SK-N-SH (cell line): ENCODE measurements around the gene RABGAP1L. TPM values are rescaled to one million over a fixed set of nuclear protein-coding genes. Genes with fewer than 3 reads are reported as not detected.

ENCODE experiments used
- CTCF ChIA-PET: fragments of 300-600, 350-600 bp; formaldehyde crosslinking; extraction: SDS; loops from one replicate; lab custom pipeline; 2021; lab: Yijun Ruan, JAX
- POLR2A ChIA-PET: fragments of 350-600 bp; sonication (Branson Sonifier 250); formaldehyde crosslinking; extraction: SDS; loops from one replicate; lab custom pipeline; 2020; ENCODE audit warnings: antibody characterized with exemption, inconsistent platforms; lab: Yijun Ruan, JAX
- DNase-seq: peaks from one replicate; pipeline ENCODE4 v3.0.0; 2012
- H2AFZ ChIP-seq: fragments of 200-600 bp; sonication (generic); 2 replicates; pipeline ENCODE4 v1.8.1; 2016; ENCODE audit warnings: antibody characterized with exemption, mild to moderate bottlenecking, low read depth
- H3F3A ChIP-seq: fragments of 200-600 bp; sonication (generic); replicated peaks from 2 replicates; pipeline ENCODE3; 2016; ENCODE audit warnings: antibody characterized with exemption, mild to moderate bottlenecking; ENCODE audit not compliant: insufficient read depth
- H3K27ac ChIP-seq, 2 experiments: fragments of 200-500 bp in 1 of 2; fragments of 200-600 bp in 1 of 2; sonication (Bioruptor generic) in 1 of 2; sonication (generic), shearing (Covaris generic) in 1 of 2; 2 replicates each; pipeline versions ENCODE4 v1.5.1 to v1.6.1; 2014 to 2016; ENCODE audit warnings: low read depth in 2 of 2, inconsistent platforms in 1 of 2, low read length in 1 of 2, mild to moderate bottlenecking in 1 of 2, mixed read lengths in 1 of 2
- H3K27me3 ChIP-seq: fragments of 200-600 bp; sonication (generic), shearing (Covaris generic); 2 replicates; pipeline ENCODE4 v1.6.1; 2016; ENCODE audit warnings: mixed run types; ENCODE audit not compliant: insufficient read depth
- H3K36me3 ChIP-seq, 2 experiments: fragments of 200-500 bp in 1 of 2; fragments of 200-600 bp in 1 of 2; sonication (Bioruptor generic) in 1 of 2; sonication (generic) in 1 of 2; replicated peaks in 1 of 2; 2 replicates each; pipeline versions ENCODE3 to v1.5.1; 2014 to 2016; ENCODE audit warnings: low read length in 1 of 2, mild to moderate bottlenecking in 1 of 2; ENCODE audit not compliant: insufficient read depth in 2 of 2, control insufficient read depth in 1 of 2
- H3K4me1 ChIP-seq, 2 experiments: fragments of 200-500 bp in 1 of 2; fragments of 200-600 bp in 1 of 2; sonication (Bioruptor generic) in 1 of 2; sonication (generic), shearing (Covaris generic) in 1 of 2; 2 replicates each; pipeline versions ENCODE4 v1.5.1 to v1.6.1; 2014 to 2016; ENCODE audit warnings: low read depth in 1 of 2, low read length in 1 of 2, mixed run types in 1 of 2; ENCODE audit not compliant: insufficient read depth in 2 of 2, control insufficient read depth in 1 of 2
- H3K4me2 ChIP-seq: fragments of 200-600 bp; sonication (generic), shearing (Covaris generic); 2 replicates; pipeline ENCODE4 v1.6.1; 2017; ENCODE audit warnings: mixed run types
- H3K4me3 ChIP-seq, 2 experiments: fragments of 200-500 bp in 1 of 2; fragments of 200-600 bp in 1 of 2; sonication (Bioruptor generic) in 1 of 2; sonication (generic), shearing (Covaris generic) in 1 of 2; 2 replicates each; pipeline versions ENCODE4 v1.5.1 to v1.8.1; 2014 to 2016; ENCODE audit warnings: low read depth in 2 of 2, inconsistent platforms in 1 of 2, low read length in 1 of 2, mild to moderate bottlenecking in 1 of 2, mixed read lengths in 1 of 2, moderate library complexity in 1 of 2
- H3K79me2 ChIP-seq: fragments of 200-600 bp; sonication (generic); 2 replicates; pipeline ENCODE4 v1.8.1; 2017; ENCODE audit warnings: mild to moderate bottlenecking; ENCODE audit not compliant: insufficient read depth
- H3K9ac ChIP-seq: fragments of 200-600 bp; sonication (generic); 2 replicates; pipeline ENCODE4 v1.6.1; 2017; ENCODE audit warnings: mixed run types
- H3K9me2 ChIP-seq: fragments of 200-600 bp; sonication (generic); 2 replicates; pipeline ENCODE4 v1.6.1; 2017; ENCODE audit warnings: mixed run types
- H3K9me3 ChIP-seq: fragments of 200-600 bp; sonication (generic); 2 replicates; pipeline ENCODE4 v1.6.1; 2017; ENCODE audit warnings: mixed run types, mild to moderate bottlenecking, moderate library complexity
- H4K20me1 ChIP-seq: fragments of 200-600 bp; sonication (generic); 2 replicates; pipeline ENCODE4 v1.6.1; 2017; ENCODE audit warnings: mild to moderate bottlenecking, mixed run types; ENCODE audit not compliant: insufficient read depth
- ELF1 ChIP-seq: IDR thresholded peaks from 2 replicates; pipeline ENCODE4 v1.4.0; 2012
- EZH2phosphoT487 ChIP-seq: fragments of 200-600 bp; sonication (generic); IDR thresholded peaks from 2 replicates; pipeline ENCODE4 v1.6.1; 2017; ENCODE audit warnings: low read depth, mixed run types, mild to moderate bottlenecking, antibody characterized with exemption, moderate library complexity, borderline replicate concordance
- FOSL2 ChIP-seq: IDR thresholded peaks from 2 replicates; pipeline ENCODE4 v1.4.0; 2012; ENCODE audit warnings: low read depth, mild to moderate bottlenecking, moderate library complexity, borderline replicate concordance
- GABPA ChIP-seq: IDR thresholded peaks from 2 replicates; pipeline ENCODE4 v1.4.0; 2012; ENCODE audit warnings: low read depth, mild to moderate bottlenecking
- GATA2 ChIP-seq: sonication (generic); formaldehyde crosslinking; IDR thresholded peaks from 2 replicates; pipeline ENCODE4 v1.5.0; 2020; ENCODE audit warnings: mild to moderate bottlenecking, missing genetic modification reagents
- IRF3 ChIP-seq: fragments of 150-350 bp; IDR thresholded peaks from 2 replicates; pipeline ENCODE4 v1.6.1; 2016; ENCODE audit warnings: mild to moderate bottlenecking, low read depth, low read length
- JUND ChIP-seq: IDR thresholded peaks from 2 replicates; pipeline ENCODE4 v1.4.0; 2012
- MEF2A ChIP-seq: IDR thresholded peaks from 2 replicates; pipeline ENCODE4 v1.4.0; 2012; ENCODE audit warnings: low read depth, borderline replicate concordance
- PBX3 ChIP-seq: IDR thresholded peaks from 2 replicates; pipeline ENCODE4; 2012
- POLR2AphosphoS5 ChIP-seq: IDR thresholded peaks from 2 replicates; pipeline ENCODE4 v1.6.1; 2012; ENCODE audit warnings: low read depth, low read length
- RCOR1 ChIP-seq: fragments of 150-350 bp; IDR thresholded peaks from 2 replicates; pipeline ENCODE4 v1.6.1; 2017; ENCODE audit warnings: antibody characterized with exemption, low read length
- RFX5 ChIP-seq: IDR thresholded peaks from 2 replicates; pipeline ENCODE4 v1.6.1; 2012; ENCODE audit warnings: mild to moderate bottlenecking, improper control_type of control experiment, low read length
- RXRA ChIP-seq: IDR thresholded peaks from 2 replicates; pipeline ENCODE4 v1.4.0; 2012; ENCODE audit warnings: low read depth, mild to moderate bottlenecking, borderline replicate concordance
- SIN3A ChIP-seq: IDR thresholded peaks from 2 replicates; pipeline ENCODE4 v1.6.1; 2012; ENCODE audit warnings: low read depth, mild to moderate bottlenecking, low read length, moderate library complexity, borderline replicate concordance
- SMC3 ChIP-seq: IDR thresholded peaks from 2 replicates; pipeline ENCODE4 v1.6.1; 2012; ENCODE audit warnings: low read depth, low read length, improper control_type of control experiment
- TCF12 ChIP-seq: IDR thresholded peaks from 2 replicates; pipeline ENCODE4 v1.4.0; 2012
- TEAD4 ChIP-seq: IDR thresholded peaks from 2 replicates; pipeline ENCODE4 v1.4.0; 2012; ENCODE audit warnings: mild to moderate bottlenecking, borderline replicate concordance; ENCODE audit not compliant: insufficient read depth
- YY1 ChIP-seq: IDR thresholded peaks from 2 replicates; pipeline ENCODE4 v1.4.0; 2012; ENCODE audit warnings: low read depth, mild to moderate bottlenecking
- ZBTB33 ChIP-seq: IDR thresholded peaks from 2 replicates; pipeline ENCODE4 v1.4.0; 2012; ENCODE audit warnings: low read depth, borderline replicate concordance
- WGBS: methylation state at CpG from one replicate; pipeline ENCODE4 v1.1.6; 2017; ENCODE audit warnings: low lambda C conversion rate; 5-methylcytosine and 5-hydroxymethylcytosine counted together
- polyA plus RNA-seq, 3 experiments: library from polyadenylated mRNA; depleted of rRNA; stranded (reverse); fragments of >200 nt; gene quantifications; 2 replicates each; pipeline ENCODE4 v1.2.3, GENCODE V29; 2012

RABGAP1L gene
- polyA plus RNA-seq, 1 of the 3 experiments (the other 2 are of a cell fraction) = 7.2 TPM

GRCh38 chr1:174448531-174448883 lies 289.2 kb downstream of the RABGAP1L start:
- ChIA-PET POLR2A (no interaction called here), CTCF (interaction anchor here (0.7 kb wide), 1 partner anchor 278 kb away, joined by 3 read pairs; no protein-coding TSS in a partner anchor)
- Histone ChIP-seq H3K27ac (no peak overlapping the region), H3K9me3 (no peaks in the 10 kb centered on the region), H3K4me3 (no peak overlapping the region), H3K27me3 (no peaks in the 10 kb centered on the region), H3K36me3 (no peaks in the 10 kb centered on the region), H3K4me1 (no peaks in the 10 kb centered on the region; a peak in 2 of 4 replicates), H4K20me1 (no peaks in the 10 kb centered on the region), H2AFZ (no peak overlapping the region), H3K79me2 (no peaks in the 10 kb centered on the region), H3F3A (no peaks in the 10 kb centered on the region), H3K4me2 (no peak overlapping the region), H3K9me2 (no peaks in the 10 kb centered on the region), H3K9ac (no peak overlapping the region)
- no peak for DNase-seq
- 91% methylated on average over 5 of the region's 5 CpGs for WGBS
- no peak for TF ChIP-seq ELF1
- TF ChIP-seq SIN3A = no peak
- no peak for TF ChIP-seq EZH2phosphoT487
- no peak for TF ChIP-seq RFX5
- no peak for TF ChIP-seq RXRA
- TF ChIP-seq JUND = no peak
- no peak for TF ChIP-seq RCOR1

- DNase-seq = no peak
- no peaks in the 10 kb centered on the region; a peak in 2 of 4 replicates for H3K4me1 ChIP-seq
- H3K27me3 ChIP-seq = no peaks in the 10 kb centered on the region
- no peaks in the 10 kb centered on the region for H3K79me2 ChIP-seq
- no peak overlapping the region for H3K9ac ChIP-seq
- H3K4me2 ChIP-seq = no peak overlapping the region
- no peak overlapping the region for H3K4me3 ChIP-seq
- H3K9me2 ChIP-seq = no peaks in the 10 kb centered on the region
- no peaks in the 10 kb centered on the region for H3K9me3 ChIP-seq
- 89% methylated on average over 5 of the region's 5 CpGs for WGBS
- TF ChIP-seq PBX3 = peak; percentile 46; the same call in 1 of the 2 replicates
- TF ChIP-seq GABPA = no peak
- TF ChIP-seq RXRA = no peak
- CTCF ChIA-PET = interaction anchor here (0.7 kb wide), 1 partner anchor 277 kb away, joined by 3 read pairs; no protein-coding TSS in a partner anchor
- H3K36me3 ChIP-seq = no peaks in the 10 kb centered on the region
- H4K20me1 ChIP-seq = no peaks in the 10 kb centered on the region
- POLR2A ChIA-PET = no interaction called here
- no peak overlapping the region for H2AFZ ChIP-seq
- H3F3A ChIP-seq = no peaks in the 10 kb centered on the region
- H3K27ac ChIP-seq = no peak overlapping the region
These were observed 289.7 kb downstream of the RABGAP1L start for GRCh38 chr1:174448974-174449373.

- no peak for DNase-seq
- Histone ChIP-seq H3K4me2 (no peak overlapping the region), H3K4me1 (no peaks in the 10 kb centered on the region; a peak in 1 of 4 replicates), H3K4me3 (no peak overlapping the region), H3K27ac (no peak overlapping the region), H2AFZ (no peak overlapping the region), H3K9ac (no peak overlapping the region), H3K9me3 (no peaks in the 10 kb centered on the region), H3K27me3 (no peaks in the 10 kb centered on the region), H3K36me3 (no peaks in the 10 kb centered on the region), H3K79me2 (no peaks in the 10 kb centered on the region), H3K9me2 (no peaks in the 10 kb centered on the region), H4K20me1 (no peaks in the 10 kb centered on the region), H3F3A (no peaks in the 10 kb centered on the region)
- POLR2A ChIA-PET = no interaction called here
- 89% methylated on average over 6 of the region's 6 CpGs for WGBS
- TF ChIP-seq SMC3 (no peak), POLR2AphosphoS5 (no peak), IRF3 (no peak), FOSL2 (no peak), RFX5 (no peak), YY1 (no peak), ZBTB33 (no peak), GATA2 (CRISPR knock-in tag) (no peak), GABPA (no peak), MEF2A (no peak), TCF12 (no peak), EZH2phosphoT487 (no peak), TEAD4 (no peak), RXRA (no peak)
- CTCF ChIA-PET = interaction anchor here (0.6 to 0.9 kb wide), 2 partner anchors 172 to 315 kb away, joined by 3 read pairs; no protein-coding TSS in a partner anchor
These were observed 292.1 kb downstream of the RABGAP1L start for GRCh38 chr1:174451408-174451807.
